ENCODE data around the gene PRKD1.

The PRKD1 gene

DNA sequence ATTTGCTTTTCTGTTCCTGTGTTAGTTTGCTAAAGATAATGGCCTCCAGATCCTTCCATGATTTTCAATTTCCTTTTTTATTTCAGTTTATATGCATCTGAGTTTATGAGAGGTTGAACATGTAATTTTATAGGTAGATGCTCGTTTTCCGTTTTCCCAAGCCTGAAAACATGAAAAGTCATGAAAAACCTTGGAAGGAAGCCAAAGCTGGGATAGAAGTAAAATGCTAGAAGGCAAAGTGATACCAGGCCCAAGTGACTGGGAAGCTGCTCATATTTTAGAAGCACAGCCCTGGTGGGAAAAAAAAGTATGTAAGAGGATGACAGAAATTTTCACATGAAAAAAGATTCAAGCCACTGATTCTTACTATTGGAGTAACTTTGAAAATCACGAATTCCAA, 290.8 kb downstream of the PRKD1 start:
- Histone ChIP-seq H4K20me1 (ENCODE audit: insufficient read depth, low read length, poor library complexity, severe bottlenecking) (no peaks in the 10 kb centered on the region), H3K4me2 (ENCODE audit: low read depth, low read length, poor library complexity, severe bottlenecking) (no peak overlapping the region), H3K4me1 (ENCODE audit: insufficient read depth, low read length, poor library complexity, severe bottlenecking) (no peaks in the 10 kb centered on the region), H3K9ac (ENCODE audit: low read depth, low read length, poor library complexity, severe bottlenecking) (no peak overlapping the region), H3K4me3 (ENCODE audit: low read length, poor library complexity, severe bottlenecking) (no peak overlapping the region), H3K9me2 (replicated peaks; ENCODE audit: low read depth, low read length) (no peaks in the 10 kb centered on the region), H3K27me3 (ENCODE audit: insufficient read depth, low read length, poor library complexity, severe bottlenecking) (no peaks in the 10 kb centered on the region), H2AFZ (ENCODE audit: low read length) (no peak overlapping the region), H3K9me3 (ENCODE audit: insufficient read depth, low read depth, low read length) (no peaks in the 10 kb centered on the region), H3F3A (ENCODE audit: low read depth) (no peaks in the 10 kb centered on the region), H3K79me2 (ENCODE audit: insufficient read depth, low read length) (no peaks in the 10 kb centered on the region), H3K36me3 (ENCODE audit: insufficient read depth, low read length) (no peaks in the 10 kb centered on the region)
- TF ChIP-seq, protein P1, sequence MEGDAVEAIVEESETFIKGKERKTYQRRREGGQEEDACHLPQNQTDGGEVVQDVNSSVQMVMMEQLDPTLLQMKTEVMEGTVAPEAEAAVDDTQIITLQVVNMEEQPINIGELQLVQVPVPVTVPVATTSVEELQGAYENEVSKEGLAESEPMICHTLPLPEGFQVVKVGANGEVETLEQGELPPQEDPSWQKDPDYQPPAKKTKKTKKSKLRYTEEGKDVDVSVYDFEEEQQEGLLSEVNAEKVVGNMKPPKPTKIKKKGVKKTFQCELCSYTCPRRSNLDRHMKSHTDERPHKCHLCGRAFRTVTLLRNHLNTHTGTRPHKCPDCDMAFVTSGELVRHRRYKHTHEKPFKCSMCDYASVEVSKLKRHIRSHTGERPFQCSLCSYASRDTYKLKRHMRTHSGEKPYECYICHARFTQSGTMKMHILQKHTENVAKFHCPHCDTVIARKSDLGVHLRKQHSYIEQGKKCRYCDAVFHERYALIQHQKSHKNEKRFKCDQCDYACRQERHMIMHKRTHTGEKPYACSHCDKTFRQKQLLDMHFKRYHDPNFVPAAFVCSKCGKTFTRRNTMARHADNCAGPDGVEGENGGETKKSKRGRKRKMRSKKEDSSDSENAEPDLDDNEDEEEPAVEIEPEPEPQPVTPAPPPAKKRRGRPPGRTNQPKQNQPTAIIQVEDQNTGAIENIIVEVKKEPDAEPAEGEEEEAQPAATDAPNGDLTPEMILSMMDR (conservative IDR thresholded peaks at IDR 0.05; ENCODE audit: low read length) = no peak
- no peak for TF ChIP-seq EZH2phosphoT487 (IDR thresholded peaks at IDR 0.05; ENCODE audit: borderline replicate concordance)

DNA sequence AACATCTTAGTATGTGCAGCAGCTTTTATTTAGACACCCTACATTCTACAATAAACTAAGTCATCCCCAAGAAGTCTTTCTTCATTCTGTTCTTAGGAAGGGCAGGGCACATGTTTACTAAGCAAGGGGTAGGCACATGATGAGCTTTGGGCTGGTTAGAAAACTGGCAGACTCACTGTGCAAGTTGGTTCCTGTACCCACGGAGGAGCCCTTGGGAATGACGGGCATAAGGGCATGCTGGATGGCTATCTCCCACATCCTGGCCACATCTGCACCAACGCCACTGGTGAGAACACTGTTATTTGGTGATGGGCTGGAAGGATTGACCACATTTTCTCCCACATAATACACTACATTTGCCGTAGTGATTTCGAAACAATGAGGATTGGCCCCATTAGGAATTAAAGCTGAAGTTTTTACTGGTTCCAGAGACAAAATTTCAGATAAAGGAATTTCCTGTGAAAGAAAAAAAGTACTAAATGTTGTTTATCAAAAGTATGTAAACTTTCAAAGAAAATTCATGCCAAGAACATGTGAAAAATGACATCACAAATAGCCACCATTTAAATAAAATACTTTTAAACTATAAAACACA, 297.0 kb downstream of the PRKD1 start:
- TF ChIP-seq, protein P1 (conservative IDR thresholded peaks at IDR 0.05; ENCODE audit: low read length) = no peak
- no peak for TF ChIP-seq EZH2phosphoT487 (IDR thresholded peaks at IDR 0.05; ENCODE audit: borderline replicate concordance)
- no peaks in the 10 kb centered on the region for H3K4me1 ChIP-seq (ENCODE audit: insufficient read depth, low read length, poor library complexity, severe bottlenecking)
- H3F3A ChIP-seq (ENCODE audit: low read depth) = no peaks in the 10 kb centered on the region
- no peak overlapping the region for H3K4me2 ChIP-seq (ENCODE audit: low read depth, low read length, poor library complexity, severe bottlenecking)
- no peaks in the 10 kb centered on the region for H4K20me1 ChIP-seq (ENCODE audit: insufficient read depth, low read length, poor library complexity, severe bottlenecking)
- no peaks in the 10 kb centered on the region for H3K36me3 ChIP-seq (ENCODE audit: insufficient read depth, low read length)
- H3K9me3 ChIP-seq (ENCODE audit: insufficient read depth, low read depth, low read length) = no peaks in the 10 kb centered on the region
- H3K79me2 ChIP-seq (ENCODE audit: insufficient read depth, low read length) = no peaks in the 10 kb centered on the region
- no peak overlapping the region for H2AFZ ChIP-seq (ENCODE audit: low read length)
- H3K9me2 ChIP-seq (replicated peaks; ENCODE audit: low read depth, low read length) = no peaks in the 10 kb centered on the region
- H3K9ac ChIP-seq (ENCODE audit: low read depth, low read length, poor library complexity, severe bottlenecking) = no peak overlapping the region
- no peaks in the 10 kb centered on the region for H3K27me3 ChIP-seq (ENCODE audit: insufficient read depth, low read length, poor library complexity, severe bottlenecking)
- H3K4me3 ChIP-seq (ENCODE audit: low read length, poor library complexity, severe bottlenecking) = no peak overlapping the region

DNA sequence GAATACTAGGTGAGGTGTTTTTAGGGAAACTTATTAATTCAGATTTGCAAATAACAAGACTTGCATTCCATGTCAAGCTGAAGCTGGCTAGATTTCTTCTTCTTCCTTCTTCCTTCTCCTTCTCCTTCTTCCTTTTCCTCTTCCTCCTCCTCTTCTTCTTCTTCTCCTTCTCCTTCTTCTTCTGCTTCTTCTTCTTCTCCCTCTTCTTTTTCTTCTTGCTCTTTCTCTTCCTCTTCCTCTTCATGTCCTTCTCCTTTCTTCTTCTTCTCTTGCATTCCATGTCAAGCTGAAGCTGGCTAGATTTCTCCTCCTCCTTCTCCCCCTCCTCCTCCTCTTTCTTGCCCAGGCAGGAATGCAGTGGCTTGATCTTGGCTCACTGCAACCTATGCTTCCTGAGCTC, 297.8 kb downstream of the PRKD1 start:
- no peak overlapping the region for H3K4me2 ChIP-seq (ENCODE audit: low read depth, low read length, poor library complexity, severe bottlenecking)
- H3K9me3 ChIP-seq (ENCODE audit: insufficient read depth, low read depth, low read length) = no peaks in the 10 kb centered on the region
- H3K4me1 ChIP-seq (ENCODE audit: insufficient read depth, low read length, poor library complexity, severe bottlenecking) = no peaks in the 10 kb centered on the region
- H3K36me3 ChIP-seq (ENCODE audit: insufficient read depth, low read length) = no peaks in the 10 kb centered on the region
- no peaks in the 10 kb centered on the region for H4K20me1 ChIP-seq (ENCODE audit: insufficient read depth, low read length, poor library complexity, severe bottlenecking)
- H2AFZ ChIP-seq (ENCODE audit: low read length) = no peak overlapping the region
- no peak overlapping the region for H3K4me3 ChIP-seq (ENCODE audit: low read length, poor library complexity, severe bottlenecking)
- TF ChIP-seq, protein P1 (conservative IDR thresholded peaks at IDR 0.05; ENCODE audit: low read length) = no peak
- TF ChIP-seq EZH2phosphoT487 (IDR thresholded peaks at IDR 0.05; ENCODE audit: borderline replicate concordance) = no peak
- no peak overlapping the region for H3K9ac ChIP-seq (ENCODE audit: low read depth, low read length, poor library complexity, severe bottlenecking)
- H3K27me3 ChIP-seq (ENCODE audit: insufficient read depth, low read length, poor library complexity, severe bottlenecking) = no peaks in the 10 kb centered on the region
- H3F3A ChIP-seq (ENCODE audit: low read depth) = no peaks in the 10 kb centered on the region
- H3K9me2 ChIP-seq (replicated peaks; ENCODE audit: low read depth, low read length) = no peaks in the 10 kb centered on the region
- H3K79me2 ChIP-seq (ENCODE audit: insufficient read depth, low read length) = no peaks in the 10 kb centered on the region
